K562 (cell line): ENCODE results near the gene PPFIBP2. TPM values are rescaled to one million over a fixed set of nuclear protein-coding genes. Genes with fewer than 3 reads are reported as not detected.
"Not testable (repeated sequence)": the region's sequence is repeated elsewhere in the genome, so short reads cannot be mapped to it uniquely, and the experiment has no call there.

ENCODE experiments used
- ATAC-seq: fragments of 200-7000 bp; cut with Tn5 transposase; 3 replicates; pipeline ENCODE4 v1.9.1; 2020; ENCODE audit warnings: moderate library complexity
- BruUV-seq: library from RNA; stranded (reverse); fragments of 400-500 nt; replicated peaks from 2 replicates; lab custom pipeline; 2021; lab: Mats Ljungman, UMichigan
- CTCF ChIA-PET: fragments of 300-600 bp; formaldehyde crosslinking; extraction: SDS; loops from one replicate; lab custom pipeline; 2021; ENCODE audit warnings: low intra/inter-chr PET ratio; lab: Yijun Ruan, JAX
- POLR2A ChIA-PET: fragments of 300-600, 350-650 bp; sonication (Branson Sonifier 250); formaldehyde crosslinking; extraction: SDS; loops from one replicate; lab custom pipeline; 2021; ENCODE audit warnings: antibody characterized with exemption, inconsistent platforms; lab: Yijun Ruan, JAX
- DNase-seq, 4 experiments: peaks; one replicate each; pipeline versions ENCODE4 v3.0.0 to v3.0.0-alpha.2; 2011 to 2018; ENCODE audit warnings: low spot score in 3 of 4, mixed read lengths in 3 of 4; ENCODE audit errors: extremely low read depth in 1 of 4
- FAIRE-seq: peaks from 2 replicates; lab custom pipeline; 2011; peaks lifted over from hg19 to GRCh38; lab: Jason Lieb, UNC
- H2AFZ ChIP-seq: 2 replicates; pipeline ENCODE4 v1.6.0; 2011; ENCODE audit warnings: low read depth, low read length, control low read depth, inconsistent platforms
- H3K27ac ChIP-seq: fragments of 200-600 bp; 3 replicates; pipeline ENCODE4 v1.8.0; 2011; ENCODE audit warnings: low read depth, mild to moderate bottlenecking, control low read depth, inconsistent platforms, low read length, moderate library complexity, mixed read lengths; ENCODE audit errors: extremely low read depth
- H3K27me3 ChIP-seq, 2 experiments: fragments of 300-600 bp in 1 of 2; 2 replicates in 1 of 2; 3 replicates in 1 of 2; pipeline versions ENCODE4 v1.6.0 to v1.8.0; 2011; ENCODE audit warnings: inconsistent platforms in 2 of 2, low read length in 2 of 2, mild to moderate bottlenecking in 1 of 2, mixed read lengths in 1 of 2, moderate library complexity in 1 of 2; ENCODE audit not compliant: control insufficient read depth in 2 of 2, insufficient read depth in 2 of 2
- H3K36me3 ChIP-seq: fragments of 300-600 bp; 3 replicates; pipeline ENCODE4 v1.8.0; 2011; ENCODE audit warnings: mild to moderate bottlenecking, low read length, inconsistent platforms; ENCODE audit not compliant: control insufficient read depth, insufficient read depth
- H3K4me1 ChIP-seq, 2 experiments: fragments of 200-600 bp in 1 of 2; replicated peaks in 1 of 2; 2 replicates in 1 of 2; 3 replicates in 1 of 2; pipeline versions ENCODE4 v1.5.1 to v1.8.0; 2011; ENCODE audit warnings: inconsistent platforms in 2 of 2, low read length in 2 of 2, mild to moderate bottlenecking in 1 of 2, mixed read lengths in 1 of 2, moderate library complexity in 1 of 2; ENCODE audit not compliant: control insufficient read depth in 2 of 2, insufficient read depth in 2 of 2
- H3K4me2 ChIP-seq: 2 replicates; pipeline ENCODE4 v1.6.1; 2011; ENCODE audit warnings: low read length, control low read depth, inconsistent platforms, mixed read lengths; ENCODE audit not compliant: insufficient read depth
- H3K4me3 ChIP-seq: fragments of 200-600 bp; sonication (generic), shearing (Covaris generic); 2 replicates; pipeline ENCODE4 v1.5.1; 2016; ENCODE audit warnings: control low read depth, inconsistent platforms
- H3K79me2 ChIP-seq: fragments of 200-600 bp; 3 replicates; pipeline ENCODE4 v1.8.0; 2011; ENCODE audit warnings: low read length, inconsistent platforms; ENCODE audit not compliant: control insufficient read depth, insufficient read depth
- H3K9ac ChIP-seq, 2 experiments: 2 replicates each; pipeline versions ENCODE4 v1.6.0 to v1.6.1; 2011; ENCODE audit warnings: low read depth in 2 of 2, low read length in 2 of 2, control low read depth in 1 of 2, inconsistent platforms in 1 of 2, mild to moderate bottlenecking in 1 of 2, mixed read lengths in 1 of 2; ENCODE audit not compliant: insufficient read depth in 1 of 2
- H3K9me1 ChIP-seq: one replicate; pipeline ENCODE4 v1.6.0; 2011; ENCODE audit warnings: inconsistent platforms, mild to moderate bottlenecking, low read length, moderate library complexity; ENCODE audit not compliant: control insufficient read depth, insufficient read depth
- H3K9me3 ChIP-seq: replicated peaks from 2 replicates; pipeline ENCODE4 v1.5.1; 2011; ENCODE audit warnings: low read depth, low read length, inconsistent platforms; ENCODE audit not compliant: control insufficient read depth, insufficient read depth
- H4K20me1 ChIP-seq: replicated peaks from 2 replicates; pipeline ENCODE4 v1.6.1; 2011; ENCODE audit warnings: low read length, inconsistent platforms, mixed read lengths; ENCODE audit not compliant: control insufficient read depth, insufficient read depth
- CXXC5 ChIP-seq: fragments of 250-450 bp; sonication (Bioruptor Pico); IDR thresholded peaks from 2 replicates; pipeline ENCODE4 v1.8.0; 2022; ENCODE audit warnings: inconsistent platforms, mild to moderate bottlenecking, moderate library complexity
- TBL1XR1 ChIP-seq, 2 experiments: IDR thresholded peaks; 2 replicates each; pipeline ENCODE4 v1.6.1; 2012; ENCODE audit warnings: improper control_type of control experiment in 2 of 2, low read length in 2 of 2, mild to moderate bottlenecking in 1 of 2
- WGBS: fragments of 100-300 bp; shearing (Covaris generic); methylation state at CpG from one replicate; pipeline ENCODE4 v1.1.6; 2016; ENCODE audit warnings: low coverage, mixed read lengths; ENCODE audit not compliant: insufficient coverage; ENCODE audit errors: missing lambda C conversion rate; 5-methylcytosine and 5-hydroxymethylcytosine counted together
- in situ Hi-C: fragments of 300-500 bp; cut with MboI; formaldehyde crosslinking; loops from 4 replicates; pipeline ENCODE4 v1.15.0; 2018; ENCODE audit warnings: inconsistent platforms, mixed read lengths
- intact Hi-C: fragments of 100-400 bp; cut with micrococcal nuclease; formaldehyde crosslinking; loops from 2 replicates; pipeline ENCODE4 v1.14.2; 2022
- polyA plus RNA-seq, 8 experiments: library from polyadenylated mRNA; depleted of rRNA in 4 of 8; stranded (reverse) in 5 of 8; unstranded in 3 of 8; fragments of >200 nt; fragmentation: Nextera tagmentation in 2 of 8; fragmentation: Illumina TruSeq in 1 of 8; extraction: Ambion mirVana in 2 of 8; extraction: Trizol in 1 of 8; gene quantifications; 2 replicates each; pipeline versions ENCODE4 v1.2.1 to v1.2.3, GENCODE V29; 2011 to 2014; ENCODE audit warnings: inconsistent platforms in 1 of 8, missing spikeins in 1 of 8
- total RNA-seq, 7 experiments: library from RNA; depleted of rRNA in 6 of 7; stranded (reverse); fragments of >200 nt in 6 of 7; fragmentation: Illumina TruSeq in 2 of 7; extraction: Trizol in 2 of 7; gene quantifications; 2 replicates each; pipeline versions ENCODE4 v1.2.1 to v1.2.3, GENCODE V29; 2011 to 2021; ENCODE audit warnings: low replicate concordance in 1 of 7
- TF ChIP-seq, protein P1 (sequence below): sonication (generic); formaldehyde crosslinking; IDR thresholded peaks from 2 replicates; pipeline ENCODE4 v1.8.1; 2023; ENCODE audit warnings: mild to moderate bottlenecking, missing genetic modification reagents
- TF ChIP-seq, protein P2 (sequence below): fragments of 450-650 bp; IDR thresholded peaks from 2 replicates; pipeline ENCODE4 v1.6.1; 2016; ENCODE audit warnings: mild to moderate bottlenecking, moderate library complexity

PPFIBP2 gene
- total and polyA plus RNA-seq, 9 of the 15 experiments (the other 6 are each of a cell fraction or from before 2014, with no cell fraction given): 0.18 to 3.4 (median 1.2) TPM

DNA sequence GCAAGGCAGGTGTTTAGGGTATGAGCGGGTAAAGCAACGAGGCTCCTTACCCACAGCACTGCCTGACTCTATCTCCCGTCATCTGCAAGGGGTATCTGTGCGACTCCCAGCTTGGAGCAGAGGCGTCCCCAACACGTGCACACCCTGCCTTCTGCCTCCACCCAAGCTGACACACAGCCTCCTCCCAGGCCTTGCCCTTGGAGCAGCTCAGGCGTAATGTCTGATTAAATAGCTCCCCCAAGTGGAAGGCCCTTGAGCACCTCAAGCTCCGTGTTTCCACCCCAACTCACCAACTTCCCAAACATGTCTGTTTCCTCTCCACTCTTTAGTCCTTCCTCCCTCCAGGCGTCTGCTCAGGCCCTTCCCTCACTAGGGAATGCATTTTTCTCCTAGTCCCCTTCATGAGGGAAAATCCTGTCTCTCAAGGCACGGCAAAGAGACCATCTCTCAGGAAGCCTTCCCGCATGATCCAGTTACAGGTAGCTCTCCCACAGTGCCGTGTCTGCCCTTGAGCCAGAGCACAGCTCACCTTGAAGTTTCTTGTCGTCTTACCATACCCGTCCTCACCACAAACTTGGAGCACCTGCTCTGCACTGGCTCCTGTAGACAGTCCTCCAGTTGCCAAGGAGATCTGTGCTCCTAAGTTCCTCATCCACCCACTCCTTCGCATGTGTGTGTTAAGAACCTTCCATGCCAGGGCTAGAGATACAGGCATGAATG is 143.7 kb downstream of the PPFIBP2 start (continued):
- TF ChIP-seq TBL1XR1 (IDR thresholded peaks at IDR 0.05; ENCODE audit: low read length in 2 of 2): 0 out of 4 replicates have a peak, but pooled peaks of 1 of the 2 experiments have one; percentile 12
- TF ChIP-seq, protein P1, sequence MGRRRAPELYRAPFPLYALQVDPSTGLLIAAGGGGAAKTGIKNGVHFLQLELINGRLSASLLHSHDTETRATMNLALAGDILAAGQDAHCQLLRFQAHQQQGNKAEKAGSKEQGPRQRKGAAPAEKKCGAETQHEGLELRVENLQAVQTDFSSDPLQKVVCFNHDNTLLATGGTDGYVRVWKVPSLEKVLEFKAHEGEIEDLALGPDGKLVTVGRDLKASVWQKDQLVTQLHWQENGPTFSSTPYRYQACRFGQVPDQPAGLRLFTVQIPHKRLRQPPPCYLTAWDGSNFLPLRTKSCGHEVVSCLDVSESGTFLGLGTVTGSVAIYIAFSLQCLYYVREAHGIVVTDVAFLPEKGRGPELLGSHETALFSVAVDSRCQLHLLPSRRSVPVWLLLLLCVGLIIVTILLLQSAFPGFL (CRISPR knock-in tag): 0 out of 2 replicates have a peak, but pooled peaks have one; percentile 35
- no peak for TF ChIP-seq CXXC5 (CRISPR knock-in tag)
- TF ChIP-seq, protein P2, sequence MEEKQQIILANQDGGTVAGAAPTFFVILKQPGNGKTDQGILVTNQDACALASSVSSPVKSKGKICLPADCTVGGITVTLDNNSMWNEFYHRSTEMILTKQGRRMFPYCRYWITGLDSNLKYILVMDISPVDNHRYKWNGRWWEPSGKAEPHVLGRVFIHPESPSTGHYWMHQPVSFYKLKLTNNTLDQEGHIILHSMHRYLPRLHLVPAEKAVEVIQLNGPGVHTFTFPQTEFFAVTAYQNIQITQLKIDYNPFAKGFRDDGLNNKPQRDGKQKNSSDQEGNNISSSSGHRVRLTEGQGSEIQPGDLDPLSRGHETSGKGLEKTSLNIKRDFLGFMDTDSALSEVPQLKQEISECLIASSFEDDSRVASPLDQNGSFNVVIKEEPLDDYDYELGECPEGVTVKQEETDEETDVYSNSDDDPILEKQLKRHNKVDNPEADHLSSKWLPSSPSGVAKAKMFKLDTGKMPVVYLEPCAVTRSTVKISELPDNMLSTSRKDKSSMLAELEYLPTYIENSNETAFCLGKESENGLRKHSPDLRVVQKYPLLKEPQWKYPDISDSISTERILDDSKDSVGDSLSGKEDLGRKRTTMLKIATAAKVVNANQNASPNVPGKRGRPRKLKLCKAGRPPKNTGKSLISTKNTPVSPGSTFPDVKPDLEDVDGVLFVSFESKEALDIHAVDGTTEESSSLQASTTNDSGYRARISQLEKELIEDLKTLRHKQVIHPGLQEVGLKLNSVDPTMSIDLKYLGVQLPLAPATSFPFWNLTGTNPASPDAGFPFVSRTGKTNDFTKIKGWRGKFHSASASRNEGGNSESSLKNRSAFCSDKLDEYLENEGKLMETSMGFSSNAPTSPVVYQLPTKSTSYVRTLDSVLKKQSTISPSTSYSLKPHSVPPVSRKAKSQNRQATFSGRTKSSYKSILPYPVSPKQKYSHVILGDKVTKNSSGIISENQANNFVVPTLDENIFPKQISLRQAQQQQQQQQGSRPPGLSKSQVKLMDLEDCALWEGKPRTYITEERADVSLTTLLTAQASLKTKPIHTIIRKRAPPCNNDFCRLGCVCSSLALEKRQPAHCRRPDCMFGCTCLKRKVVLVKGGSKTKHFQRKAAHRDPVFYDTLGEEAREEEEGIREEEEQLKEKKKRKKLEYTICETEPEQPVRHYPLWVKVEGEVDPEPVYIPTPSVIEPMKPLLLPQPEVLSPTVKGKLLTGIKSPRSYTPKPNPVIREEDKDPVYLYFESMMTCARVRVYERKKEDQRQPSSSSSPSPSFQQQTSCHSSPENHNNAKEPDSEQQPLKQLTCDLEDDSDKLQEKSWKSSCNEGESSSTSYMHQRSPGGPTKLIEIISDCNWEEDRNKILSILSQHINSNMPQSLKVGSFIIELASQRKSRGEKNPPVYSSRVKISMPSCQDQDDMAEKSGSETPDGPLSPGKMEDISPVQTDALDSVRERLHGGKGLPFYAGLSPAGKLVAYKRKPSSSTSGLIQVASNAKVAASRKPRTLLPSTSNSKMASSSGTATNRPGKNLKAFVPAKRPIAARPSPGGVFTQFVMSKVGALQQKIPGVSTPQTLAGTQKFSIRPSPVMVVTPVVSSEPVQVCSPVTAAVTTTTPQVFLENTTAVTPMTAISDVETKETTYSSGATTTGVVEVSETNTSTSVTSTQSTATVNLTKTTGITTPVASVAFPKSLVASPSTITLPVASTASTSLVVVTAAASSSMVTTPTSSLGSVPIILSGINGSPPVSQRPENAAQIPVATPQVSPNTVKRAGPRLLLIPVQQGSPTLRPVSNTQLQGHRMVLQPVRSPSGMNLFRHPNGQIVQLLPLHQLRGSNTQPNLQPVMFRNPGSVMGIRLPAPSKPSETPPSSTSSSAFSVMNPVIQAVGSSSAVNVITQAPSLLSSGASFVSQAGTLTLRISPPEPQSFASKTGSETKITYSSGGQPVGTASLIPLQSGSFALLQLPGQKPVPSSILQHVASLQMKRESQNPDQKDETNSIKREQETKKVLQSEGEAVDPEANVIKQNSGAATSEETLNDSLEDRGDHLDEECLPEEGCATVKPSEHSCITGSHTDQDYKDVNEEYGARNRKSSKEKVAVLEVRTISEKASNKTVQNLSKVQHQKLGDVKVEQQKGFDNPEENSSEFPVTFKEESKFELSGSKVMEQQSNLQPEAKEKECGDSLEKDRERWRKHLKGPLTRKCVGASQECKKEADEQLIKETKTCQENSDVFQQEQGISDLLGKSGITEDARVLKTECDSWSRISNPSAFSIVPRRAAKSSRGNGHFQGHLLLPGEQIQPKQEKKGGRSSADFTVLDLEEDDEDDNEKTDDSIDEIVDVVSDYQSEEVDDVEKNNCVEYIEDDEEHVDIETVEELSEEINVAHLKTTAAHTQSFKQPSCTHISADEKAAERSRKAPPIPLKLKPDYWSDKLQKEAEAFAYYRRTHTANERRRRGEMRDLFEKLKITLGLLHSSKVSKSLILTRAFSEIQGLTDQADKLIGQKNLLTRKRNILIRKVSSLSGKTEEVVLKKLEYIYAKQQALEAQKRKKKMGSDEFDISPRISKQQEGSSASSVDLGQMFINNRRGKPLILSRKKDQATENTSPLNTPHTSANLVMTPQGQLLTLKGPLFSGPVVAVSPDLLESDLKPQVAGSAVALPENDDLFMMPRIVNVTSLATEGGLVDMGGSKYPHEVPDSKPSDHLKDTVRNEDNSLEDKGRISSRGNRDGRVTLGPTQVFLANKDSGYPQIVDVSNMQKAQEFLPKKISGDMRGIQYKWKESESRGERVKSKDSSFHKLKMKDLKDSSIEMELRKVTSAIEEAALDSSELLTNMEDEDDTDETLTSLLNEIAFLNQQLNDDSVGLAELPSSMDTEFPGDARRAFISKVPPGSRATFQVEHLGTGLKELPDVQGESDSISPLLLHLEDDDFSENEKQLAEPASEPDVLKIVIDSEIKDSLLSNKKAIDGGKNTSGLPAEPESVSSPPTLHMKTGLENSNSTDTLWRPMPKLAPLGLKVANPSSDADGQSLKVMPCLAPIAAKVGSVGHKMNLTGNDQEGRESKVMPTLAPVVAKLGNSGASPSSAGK: 0 out of 2 replicates have a peak, but pooled peaks have one; percentile 36

DNA sequence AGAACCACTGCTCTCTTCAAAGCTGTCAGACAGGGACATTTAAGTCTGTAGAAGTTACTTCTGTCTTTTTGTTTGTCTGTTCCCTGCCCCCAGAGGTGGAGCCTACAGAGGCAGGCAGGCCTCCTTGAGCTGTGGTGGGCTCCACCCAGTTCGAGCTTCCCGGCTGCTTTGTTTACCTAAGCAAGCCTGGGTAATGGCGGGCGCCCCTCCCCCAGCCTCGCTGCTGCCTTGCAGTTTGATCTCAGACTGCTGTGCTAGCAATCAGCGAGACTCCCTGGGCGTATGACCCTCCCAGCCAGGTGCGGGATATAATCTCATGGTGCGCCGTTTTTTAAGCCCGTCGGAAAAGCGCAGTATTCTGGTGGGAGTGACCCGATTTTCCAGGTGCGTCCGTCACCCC is 149.7 kb downstream of the PPFIBP2 start:
- intact Hi-C loops, H2AFZ ChIP-seq: not testable (repeated sequence)

More for the DNA sequence above, 149.7 kb downstream of the PPFIBP2 start:
- H3K4me1 ChIP-seq, H3K9me1 ChIP-seq, H3K4me2 ChIP-seq, H3K9me3 ChIP-seq, ATAC-seq, BruUV-seq, DNase-seq, H3K27ac ChIP-seq, FAIRE-seq, H4K20me1 ChIP-seq, H3K9ac ChIP-seq, H3K79me2 ChIP-seq, H3K27me3 ChIP-seq, H3K36me3 ChIP-seq, CTCF ChIA-PET, H3K4me3 ChIP-seq: not testable (repeated sequence)
- POLR2A ChIA-PET: interaction anchor here (0.7 kb wide), 1 partner anchor 668 kb away, joined by 3 read pairs; no protein-coding TSS in a partner anchor
- in situ Hi-C loops: loop anchor here (25.0 kb wide), 1 partner anchor 576 kb away; the partner anchor contains the start of gene RBMXL2
- 0% methylated on average over 4 of the region's 16 CpGs for WGBS
